GM11168 (cell line): Measurements from ENCODE around the gene LAMB1.
"Not testable (repeated sequence)": the region's sequence is repeated elsewhere in the genome, so short reads cannot be mapped to it uniquely, and the experiment has no call there.

Experiments
- in situ Hi-C: fragments of 300-500 bp; cut with MboI; formaldehyde crosslinking; loops from one replicate; pipeline ENCODE4 v1.12.0; 2022; ENCODE audit warnings: low sequenced_read_pairs; ENCODE audit not compliant: unreplicated experiment

Gene LAMB1

DNA sequence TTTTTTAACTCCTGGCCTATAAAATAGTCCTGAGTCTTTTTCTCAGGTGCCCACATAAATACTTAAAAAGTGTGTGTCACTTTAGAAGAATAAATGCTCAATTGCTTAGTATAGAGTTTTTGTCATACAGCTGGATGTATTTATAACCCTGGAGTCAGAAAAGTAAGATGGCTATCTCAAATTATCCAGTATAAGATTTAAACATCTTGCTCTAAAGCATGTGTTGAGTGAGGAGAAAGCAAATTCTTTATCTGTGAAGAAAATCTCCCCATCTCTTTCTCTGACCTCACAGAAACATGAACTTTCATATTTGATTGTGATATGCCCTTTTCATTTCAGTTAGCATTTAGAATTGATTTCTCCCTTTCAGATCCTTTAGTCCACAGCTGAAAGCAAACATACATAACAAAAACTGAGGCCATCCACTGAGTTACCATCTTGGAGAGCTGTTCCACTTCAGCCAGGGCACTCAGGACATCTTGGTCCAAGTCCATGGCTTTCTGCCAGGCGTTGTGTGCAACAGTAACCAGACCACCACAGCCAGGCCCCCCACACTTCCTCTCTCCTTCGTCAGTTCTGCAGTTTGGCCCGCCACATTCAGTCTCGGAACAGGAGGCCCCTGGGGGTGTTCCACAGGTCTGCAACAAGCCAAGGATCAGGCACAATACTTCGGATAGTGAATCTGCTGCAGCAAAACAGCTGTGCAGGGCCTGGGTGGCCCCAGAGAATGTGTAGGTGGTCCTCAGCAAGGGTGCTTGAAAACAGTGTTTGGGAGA is 71.0 kb downstream of the LAMB1 start:
- in situ Hi-C loops: no loop called here

DNA sequence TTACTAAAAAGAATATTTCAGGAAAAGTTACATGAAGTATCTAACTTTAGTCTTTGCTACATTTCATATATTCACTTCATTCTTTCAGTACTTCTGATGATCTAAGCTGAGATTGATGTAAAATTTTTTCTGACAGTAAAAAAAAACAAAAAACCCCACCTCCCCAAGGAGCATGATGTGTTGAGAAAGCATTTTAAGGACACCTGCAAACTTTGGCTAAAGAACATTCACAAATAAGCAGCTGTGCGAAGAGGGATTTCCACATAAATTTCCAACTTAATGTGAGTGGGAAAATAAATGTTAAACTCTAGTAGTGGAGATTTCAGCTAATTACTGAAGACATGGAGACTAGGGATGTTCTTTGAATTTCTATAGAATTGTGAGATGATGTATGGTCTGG is 76.5 kb downstream of the LAMB1 start:
- in situ Hi-C loops: no loop called here

DNA sequence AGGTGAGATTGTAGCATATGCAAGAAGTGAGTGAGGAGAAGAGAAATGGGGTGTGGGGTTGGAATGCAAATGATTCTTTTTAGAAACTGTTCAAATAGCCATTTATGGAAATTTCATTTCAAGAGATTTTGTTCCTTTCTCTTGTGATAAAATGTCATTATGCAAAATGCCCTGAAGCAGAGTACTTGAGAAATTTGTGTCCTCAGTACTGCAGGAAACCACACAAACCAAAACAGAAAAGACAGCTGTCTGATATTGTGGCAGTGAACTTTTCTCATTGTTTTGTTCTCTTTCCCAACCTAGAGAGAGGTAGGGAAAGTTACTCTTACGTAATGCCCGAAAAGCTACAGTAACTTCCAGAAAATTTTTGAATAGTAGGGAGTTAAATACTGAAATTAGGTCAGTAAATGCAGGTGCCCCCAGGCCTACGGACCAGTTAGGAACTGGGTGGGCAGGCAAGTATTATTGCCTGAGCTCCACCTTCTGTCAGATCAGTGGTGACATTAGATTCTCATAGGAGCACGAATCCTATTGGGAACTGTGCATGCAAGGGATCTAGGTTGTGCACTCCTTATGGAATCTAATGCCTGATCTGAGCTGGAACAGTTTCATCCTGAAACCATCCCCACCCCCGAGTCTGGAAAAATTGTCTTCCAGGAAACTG is 78.0 kb downstream of the LAMB1 start:
- in situ Hi-C loops: no loop called here

DNA sequence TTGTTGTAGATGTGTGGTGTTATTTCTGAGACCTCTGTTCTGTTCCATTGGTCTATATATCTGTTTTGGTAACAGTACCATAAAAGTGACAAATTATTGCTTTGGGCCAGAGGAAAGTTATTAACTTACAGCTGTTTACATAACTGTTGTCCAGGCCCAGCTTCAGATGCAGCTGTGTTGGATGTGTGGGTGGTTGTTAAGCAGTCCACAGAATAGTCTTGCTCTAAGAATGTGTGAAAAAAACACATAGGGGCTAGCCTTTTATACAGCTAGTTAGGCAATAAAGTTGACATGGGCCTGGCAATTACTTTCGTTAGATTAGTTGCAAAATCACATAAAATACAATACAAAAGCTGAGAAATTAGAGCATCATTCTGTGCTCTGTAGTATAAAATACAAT is 80.1 kb downstream of the LAMB1 start:
- in situ Hi-C loops: no loop called here

DNA sequence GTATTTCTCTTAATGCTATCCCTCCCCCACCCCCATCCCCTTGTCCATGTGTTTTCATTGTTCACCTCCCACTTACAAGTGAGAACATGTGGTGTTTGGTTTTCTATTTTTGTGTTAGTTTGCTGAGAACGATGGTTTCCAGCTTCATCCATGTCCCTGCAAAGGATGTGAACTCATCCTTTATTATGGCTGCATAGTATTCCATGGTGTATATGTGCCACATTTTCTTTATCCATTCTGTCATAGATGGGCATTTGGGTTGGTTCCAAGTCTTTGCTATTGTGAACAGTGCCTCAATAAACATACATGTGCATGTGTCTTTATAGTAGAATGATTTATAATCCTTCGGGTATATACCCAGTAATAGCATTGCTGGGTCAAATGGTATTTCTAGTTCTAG is 81.1 kb downstream of the LAMB1 start:
- in situ Hi-C loops: not testable (repeated sequence)

DNA sequence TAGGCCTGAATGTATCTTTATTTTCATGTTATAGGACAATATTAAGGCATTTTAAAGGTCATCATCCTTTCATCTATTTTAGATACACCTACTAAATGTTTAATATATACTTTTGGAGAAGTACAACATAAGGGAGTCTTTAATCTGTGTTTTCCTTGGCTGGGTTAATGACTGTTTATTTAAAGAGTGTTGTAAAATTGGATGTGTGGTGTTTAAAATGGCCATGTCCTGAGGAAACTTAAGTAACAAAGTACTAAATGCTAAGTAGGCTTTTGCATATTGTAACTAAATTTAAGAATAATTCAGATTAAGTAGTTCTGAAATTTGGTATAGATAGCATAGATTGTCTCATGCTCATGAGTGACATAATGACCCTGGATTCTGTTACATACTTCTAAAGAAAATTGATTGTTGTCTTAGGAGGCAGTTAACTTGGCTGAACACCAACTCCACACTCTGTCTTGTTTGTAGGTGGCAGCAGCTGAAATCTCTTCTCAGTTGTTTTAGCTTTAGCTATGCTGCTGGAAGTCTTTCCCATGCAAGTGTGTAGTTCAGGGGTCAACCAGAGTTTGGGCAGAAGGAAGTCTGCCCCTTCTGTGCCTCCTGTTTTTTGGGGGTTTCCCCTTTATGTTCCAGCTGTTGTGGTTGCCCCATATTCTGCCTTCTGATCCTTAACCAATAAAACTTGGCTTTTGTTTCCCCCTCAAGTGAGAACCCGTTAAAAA is 82.8 kb downstream of the LAMB1 start:
- in situ Hi-C loops: no loop called here

DNA sequence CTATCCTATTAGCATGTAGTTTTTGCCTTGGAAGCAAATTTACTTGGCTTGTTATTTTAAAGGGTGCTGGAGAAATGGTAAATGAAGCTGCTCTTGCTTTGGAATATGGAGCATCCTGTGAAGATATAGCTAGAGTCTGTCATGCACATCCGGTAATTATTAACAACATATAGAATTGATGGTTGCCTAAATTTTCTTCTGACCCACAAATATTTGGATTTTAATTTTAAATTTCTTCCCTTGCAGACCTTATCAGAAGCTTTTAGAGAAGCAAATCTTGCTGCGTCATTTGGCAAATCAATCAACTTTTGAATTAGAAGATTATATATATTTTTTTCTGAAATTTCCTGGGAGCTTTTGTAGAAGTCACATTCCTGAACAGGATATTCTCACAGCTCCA is 84.0 kb downstream of the LAMB1 start:
- in situ Hi-C loops: no loop called here

DNA sequence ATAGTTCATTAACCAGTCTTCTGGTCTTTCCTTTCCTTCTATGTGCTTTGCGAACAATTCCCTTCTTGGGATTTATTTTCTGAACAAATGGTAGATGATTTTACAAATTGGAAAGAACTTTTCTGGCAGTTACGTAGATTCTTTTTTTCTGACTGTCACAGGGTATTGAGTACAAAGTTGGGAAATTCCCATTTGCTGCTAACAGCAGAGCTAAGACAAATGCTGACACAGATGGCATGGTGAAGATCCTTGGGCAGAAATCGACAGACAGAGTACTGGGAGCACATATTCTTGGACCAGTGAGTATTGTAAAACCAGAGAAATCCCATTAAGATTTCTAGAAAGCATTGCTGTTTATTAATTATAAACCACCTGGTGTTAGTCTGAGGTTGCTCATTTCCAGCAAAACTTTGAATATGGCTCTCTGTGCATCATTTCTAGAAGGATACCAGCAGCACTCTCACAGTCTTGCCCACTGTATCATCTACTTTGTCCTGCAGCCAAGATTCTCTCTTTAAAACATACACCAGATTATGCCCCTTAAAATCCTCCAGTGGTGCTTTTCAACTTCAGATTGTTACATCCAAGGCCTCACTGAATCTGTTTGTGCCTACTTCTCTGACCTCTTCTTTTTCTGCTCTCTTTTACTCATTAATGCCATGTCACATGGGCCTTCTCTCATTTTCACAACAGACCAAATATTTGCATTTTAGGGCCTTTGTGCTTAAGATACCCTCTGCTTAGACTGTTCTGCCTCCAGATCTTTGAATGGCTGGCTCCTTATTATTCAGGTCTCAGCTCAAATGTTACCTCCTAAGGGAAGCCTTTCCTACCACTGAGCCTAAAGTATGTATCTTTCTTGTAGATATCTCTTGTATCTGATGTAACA is 85.0 kb downstream of the LAMB1 start:
- in situ Hi-C loops: no loop called here

DNA sequence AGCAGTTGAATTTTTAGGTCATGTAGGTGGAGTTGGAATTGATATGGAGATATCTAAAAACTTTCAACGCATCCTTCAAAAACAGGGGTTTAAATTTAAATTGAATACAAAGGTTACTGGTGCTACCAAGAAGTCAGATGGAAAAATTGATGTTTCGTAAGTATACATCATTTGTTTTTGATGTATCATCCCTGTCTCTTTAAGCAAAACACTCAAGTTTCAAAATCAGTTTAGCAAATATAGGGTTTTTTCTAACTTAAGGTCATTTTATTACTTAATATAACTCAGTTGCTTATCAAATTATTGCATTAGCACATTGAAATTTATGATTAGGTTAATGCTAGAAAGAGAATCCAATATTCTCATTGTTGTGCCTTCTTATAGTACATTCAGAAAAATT is 87.4 kb downstream of the LAMB1 start:
- in situ Hi-C loops: no loop called here

DNA sequence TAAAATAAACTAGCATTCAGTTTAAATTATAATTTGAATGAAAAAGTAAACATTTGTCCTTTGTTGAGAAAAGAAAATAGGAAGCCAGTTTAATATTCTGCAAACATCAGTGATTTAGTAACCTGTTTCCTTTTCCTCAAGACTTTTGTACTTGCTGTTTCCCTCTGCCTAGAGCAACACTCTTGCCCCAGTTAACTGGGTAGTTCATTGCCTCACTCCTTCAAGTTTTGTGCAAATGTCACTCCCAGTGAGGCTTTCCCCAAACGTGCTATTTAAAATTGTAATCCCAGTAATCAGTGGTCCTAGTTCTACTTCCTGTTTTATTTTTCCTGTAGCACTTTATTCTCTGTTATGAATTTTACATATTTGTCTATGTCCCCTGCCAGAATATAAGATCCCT is 88.1 kb downstream of the LAMB1 start:
- in situ Hi-C loops: no loop called here

DNA sequence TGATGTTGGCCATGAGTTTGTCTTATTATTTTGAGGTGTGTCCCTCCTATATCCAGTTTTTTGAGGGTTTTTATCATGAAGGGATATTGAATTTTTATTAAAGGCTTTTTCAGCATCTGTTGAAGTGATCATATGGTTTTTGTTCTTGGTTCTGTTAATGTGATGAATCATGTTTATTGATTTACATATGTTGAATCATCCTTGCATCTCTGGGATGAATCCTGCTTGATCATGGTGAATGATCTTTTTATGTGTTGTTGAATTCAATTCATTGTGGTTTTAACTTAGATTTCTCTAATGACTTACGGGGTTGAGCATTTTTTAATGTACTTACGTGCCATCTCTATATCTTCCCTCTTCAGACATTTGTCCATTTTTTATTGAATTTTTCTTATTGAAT is 89.1 kb downstream of the LAMB1 start:
- in situ Hi-C loops: no loop called here

DNA sequence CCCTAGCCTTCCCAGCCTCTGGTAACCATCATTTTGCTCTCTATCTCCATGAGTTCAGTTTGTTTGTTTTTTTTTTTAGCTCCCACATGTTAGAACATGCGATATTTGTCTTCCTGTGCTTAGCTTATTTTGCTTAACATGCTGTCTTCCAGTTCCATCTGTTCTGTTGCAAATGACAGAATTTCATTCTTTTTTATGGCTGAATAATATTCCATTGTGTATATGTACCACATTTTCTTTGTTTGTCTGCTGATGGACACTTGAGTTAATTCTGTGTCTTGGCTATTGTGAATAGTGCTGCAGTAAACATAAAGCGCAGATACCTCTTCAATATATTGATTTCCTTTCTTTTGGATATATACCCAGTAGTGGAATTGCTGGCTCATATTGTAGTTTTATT is 91.0 kb downstream of the LAMB1 start:
- in situ Hi-C loops: no loop called here

DNA sequence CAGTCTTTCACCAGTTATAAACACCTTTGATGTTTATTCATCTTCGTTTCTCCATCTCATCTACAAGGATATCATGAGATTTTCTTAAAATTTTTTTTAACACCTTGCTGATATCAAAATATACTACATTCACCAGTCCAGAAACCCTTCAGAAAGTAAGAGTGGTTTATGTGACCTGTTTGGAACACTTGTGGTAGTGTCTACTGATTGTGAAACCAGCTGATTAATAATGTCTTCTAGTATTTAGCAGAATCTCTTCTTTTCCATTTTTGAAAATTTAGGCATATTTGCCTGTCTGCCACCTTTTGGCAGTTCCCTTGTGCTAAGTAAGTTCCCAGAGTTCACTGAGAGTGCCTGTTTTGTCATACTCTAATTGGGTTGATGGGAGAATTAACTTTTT is 93.5 kb downstream of the LAMB1 start:
- in situ Hi-C loops: no loop called here

DNA sequence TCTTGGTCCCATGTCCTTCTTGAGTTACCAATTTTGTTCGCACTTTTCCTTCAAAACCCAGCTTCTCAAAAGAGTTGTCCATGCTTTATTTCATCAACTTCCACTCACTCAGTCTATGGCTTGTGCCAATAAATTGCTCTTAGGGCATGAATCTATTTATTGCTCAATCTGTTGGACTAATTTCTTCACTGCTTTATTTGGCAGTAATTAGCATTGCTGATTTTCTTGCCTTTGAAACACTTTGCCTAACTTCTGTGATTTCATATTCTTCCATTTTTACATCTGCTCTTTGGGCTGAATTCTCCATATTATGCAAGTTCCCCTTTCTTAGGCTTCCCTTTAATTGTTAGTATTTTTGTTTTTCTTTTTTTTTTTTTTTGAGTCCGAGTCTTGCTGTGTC is 95.2 kb downstream of the LAMB1 start:
- in situ Hi-C loops: no loop called here

DNA sequence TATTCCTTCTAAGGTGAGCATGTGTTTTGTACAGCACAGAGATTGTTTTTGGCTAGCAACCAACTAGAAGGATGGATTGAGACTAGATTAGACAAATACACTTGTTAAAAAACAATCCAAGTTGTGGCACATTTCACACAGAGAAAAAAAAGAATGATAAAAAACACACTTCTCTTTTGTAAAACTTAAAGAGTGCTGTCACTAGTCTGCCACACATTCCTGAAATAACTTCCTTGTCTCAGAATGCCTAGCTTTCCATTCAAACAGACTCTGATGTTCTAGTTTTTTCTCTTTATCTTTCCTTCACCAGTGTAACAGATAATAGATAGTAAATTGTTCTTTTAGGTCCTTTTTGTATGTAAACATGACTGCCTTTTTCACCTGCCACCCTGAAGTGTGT is 100.6 kb downstream of the LAMB1 start:
- in situ Hi-C loops: no loop called here

DNA sequence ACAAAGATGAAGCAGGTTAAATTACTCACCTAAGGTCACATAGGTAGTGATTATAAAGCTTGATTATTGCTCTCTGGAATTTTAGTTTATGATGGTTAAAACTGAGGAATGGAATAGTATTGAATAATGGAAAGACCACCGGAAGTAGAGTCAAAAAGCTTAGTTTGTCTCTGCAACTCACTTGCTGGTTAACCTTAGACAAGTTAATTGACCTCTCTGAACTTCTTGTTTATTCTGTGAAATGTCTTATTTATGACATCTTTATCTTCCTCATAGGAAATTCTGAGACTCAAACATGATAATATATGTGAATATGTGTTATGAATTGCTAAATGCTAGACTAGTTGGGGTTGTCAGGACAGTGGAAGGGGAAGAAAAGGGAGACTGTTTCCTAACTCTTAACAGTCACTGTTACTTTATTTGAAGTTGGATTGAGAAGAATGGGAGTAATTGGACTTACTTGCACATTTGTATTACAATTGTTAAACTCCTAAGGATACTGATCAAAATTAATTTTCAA is 102.4 kb downstream of the LAMB1 start:
- in situ Hi-C loops: no loop called here

DNA sequence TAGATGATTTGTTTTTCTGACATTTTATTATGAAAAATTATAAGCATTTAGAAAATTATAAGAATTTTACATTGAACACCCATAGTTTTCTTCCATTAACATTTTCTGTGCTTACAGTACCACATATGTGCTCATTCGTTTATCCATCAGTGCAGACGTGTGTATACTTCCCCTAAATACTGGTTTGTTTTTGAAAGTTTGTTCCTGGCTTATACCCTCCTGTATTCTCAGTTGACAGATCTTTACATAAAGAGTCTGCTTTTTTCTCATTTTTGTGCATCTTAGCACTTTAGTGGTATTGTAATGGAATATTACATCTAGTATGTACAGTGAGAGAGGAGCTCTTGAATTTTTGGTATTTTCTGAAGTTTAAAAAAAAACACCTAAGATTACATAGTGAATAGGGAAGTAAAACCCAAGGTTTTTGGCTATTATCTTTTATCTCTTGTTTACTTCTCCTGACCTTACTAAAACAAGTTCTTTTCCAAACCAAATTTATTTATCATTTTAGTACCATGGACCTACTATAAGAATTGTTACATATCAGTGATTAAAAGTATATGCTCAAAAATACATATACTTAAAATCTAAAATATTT is 103.9 kb downstream of the LAMB1 start:
- in situ Hi-C loops: no loop called here

DNA sequence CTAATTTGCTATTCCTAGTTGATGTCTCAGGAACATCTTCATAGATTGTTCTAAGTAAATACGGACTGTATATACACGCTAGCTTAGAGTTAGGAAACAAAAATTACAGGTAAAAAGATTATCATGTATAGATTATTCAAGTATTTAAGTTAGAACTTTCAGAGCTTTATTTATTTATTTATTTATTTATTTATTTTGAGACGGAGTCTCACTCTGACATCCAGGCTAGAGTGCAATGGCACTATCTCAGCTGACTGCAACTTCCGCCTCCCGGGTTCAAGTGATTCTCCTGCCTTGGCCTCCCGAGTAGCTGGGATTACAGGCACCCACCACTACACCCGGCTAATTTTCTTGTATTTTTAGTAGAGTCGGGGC is 110.6 kb downstream of the LAMB1 start:
- in situ Hi-C loops: not testable (repeated sequence)

DNA sequence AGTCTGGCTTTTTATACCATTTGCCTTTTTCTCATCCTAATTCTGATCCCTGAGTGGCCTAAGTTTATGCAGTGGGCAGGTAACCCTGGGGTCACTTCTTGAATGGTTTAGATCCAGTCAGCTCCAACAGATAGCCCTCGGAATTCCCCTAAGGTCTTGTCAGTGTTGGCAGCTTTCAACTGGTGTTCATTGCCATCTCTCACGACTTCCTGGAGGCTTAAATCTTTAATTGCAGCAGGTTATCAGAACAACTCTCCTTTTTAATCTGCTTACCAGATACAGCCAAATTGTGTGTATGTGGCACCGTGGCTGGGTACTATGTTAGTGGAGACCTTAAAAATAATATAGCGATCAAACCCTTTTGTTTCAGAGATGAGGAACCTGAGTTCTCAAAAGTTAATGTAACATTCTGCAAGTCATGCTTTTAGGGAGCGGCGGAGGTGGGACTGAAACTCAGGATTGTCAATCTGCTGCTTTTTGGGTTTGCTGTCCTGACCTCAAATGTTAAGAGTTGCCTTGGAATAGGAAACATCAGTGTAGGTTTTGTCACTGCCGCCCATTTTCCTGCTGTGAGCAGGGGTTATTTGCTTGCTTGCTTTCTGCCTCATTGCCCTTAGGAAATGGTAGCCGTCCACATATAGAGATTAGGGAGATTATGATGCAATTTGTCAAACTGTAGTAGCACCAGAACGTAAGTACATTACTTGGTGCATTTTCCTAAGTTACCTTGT is 111.2 kb downstream of the LAMB1 start:
- in situ Hi-C loops: no loop called here
